Measurements from ENCODE around the gene ERICH4.

DNA sequence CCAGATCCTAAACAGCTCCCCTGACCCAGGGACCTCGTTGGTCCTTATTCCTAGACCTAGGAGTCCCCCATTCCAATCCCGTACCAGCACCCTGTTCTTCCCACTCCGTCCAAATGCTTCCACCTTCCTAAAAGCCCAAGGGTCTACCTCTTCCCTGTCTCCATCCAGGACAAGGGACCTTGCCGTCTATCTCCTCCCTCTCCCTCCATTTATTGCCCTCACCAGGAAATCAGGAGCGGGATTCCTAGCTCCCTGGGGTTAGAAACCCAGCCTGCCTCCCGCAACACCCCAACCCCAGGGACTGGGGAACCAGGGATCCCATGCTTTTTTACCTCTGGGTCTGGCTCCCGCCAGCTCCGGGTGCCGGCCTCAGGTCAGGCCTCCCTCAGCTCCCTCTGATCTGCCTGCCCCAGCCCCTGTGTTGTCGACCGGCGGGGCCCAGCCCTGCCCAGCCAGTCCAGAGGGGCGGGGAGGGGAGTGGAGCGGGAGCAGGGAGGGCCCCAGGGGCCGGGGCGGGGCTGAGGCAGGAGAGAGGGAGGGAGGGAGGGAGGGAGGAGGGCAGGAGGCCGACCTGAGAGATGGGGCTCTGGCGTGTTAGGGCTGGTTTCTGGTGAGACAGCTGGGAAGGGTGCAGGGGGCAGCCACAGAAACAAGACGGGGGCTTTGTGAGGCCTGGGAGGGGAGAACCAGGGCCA lies 15.9 kb upstream of the ERICH4 start, which contains the start of gene B3GNT8:
- TF ChIP-seq, protein P1, sequence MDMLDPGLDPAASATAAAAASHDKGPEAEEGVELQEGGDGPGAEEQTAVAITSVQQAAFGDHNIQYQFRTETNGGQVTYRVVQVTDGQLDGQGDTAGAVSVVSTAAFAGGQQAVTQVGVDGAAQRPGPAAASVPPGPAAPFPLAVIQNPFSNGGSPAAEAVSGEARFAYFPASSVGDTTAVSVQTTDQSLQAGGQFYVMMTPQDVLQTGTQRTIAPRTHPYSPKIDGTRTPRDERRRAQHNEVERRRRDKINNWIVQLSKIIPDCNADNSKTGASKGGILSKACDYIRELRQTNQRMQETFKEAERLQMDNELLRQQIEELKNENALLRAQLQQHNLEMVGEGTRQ (IDR thresholded peaks at IDR 0.05) = no peak
- no peak for TF ChIP-seq MYC (IDR thresholded peaks at IDR 0.05; ENCODE audit: borderline replicate concordance, low read length)
- no peak for TF ChIP-seq JUN (IDR thresholded peaks at IDR 0.05)
- TF ChIP-seq CHD2 (IDR thresholded peaks at IDR 0.05; ENCODE audit: low read length, partially characterized antibody) = no peak
- TF ChIP-seq, protein P2, sequence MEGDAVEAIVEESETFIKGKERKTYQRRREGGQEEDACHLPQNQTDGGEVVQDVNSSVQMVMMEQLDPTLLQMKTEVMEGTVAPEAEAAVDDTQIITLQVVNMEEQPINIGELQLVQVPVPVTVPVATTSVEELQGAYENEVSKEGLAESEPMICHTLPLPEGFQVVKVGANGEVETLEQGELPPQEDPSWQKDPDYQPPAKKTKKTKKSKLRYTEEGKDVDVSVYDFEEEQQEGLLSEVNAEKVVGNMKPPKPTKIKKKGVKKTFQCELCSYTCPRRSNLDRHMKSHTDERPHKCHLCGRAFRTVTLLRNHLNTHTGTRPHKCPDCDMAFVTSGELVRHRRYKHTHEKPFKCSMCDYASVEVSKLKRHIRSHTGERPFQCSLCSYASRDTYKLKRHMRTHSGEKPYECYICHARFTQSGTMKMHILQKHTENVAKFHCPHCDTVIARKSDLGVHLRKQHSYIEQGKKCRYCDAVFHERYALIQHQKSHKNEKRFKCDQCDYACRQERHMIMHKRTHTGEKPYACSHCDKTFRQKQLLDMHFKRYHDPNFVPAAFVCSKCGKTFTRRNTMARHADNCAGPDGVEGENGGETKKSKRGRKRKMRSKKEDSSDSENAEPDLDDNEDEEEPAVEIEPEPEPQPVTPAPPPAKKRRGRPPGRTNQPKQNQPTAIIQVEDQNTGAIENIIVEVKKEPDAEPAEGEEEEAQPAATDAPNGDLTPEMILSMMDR (IDR thresholded peaks at IDR 0.05) = no peak
- no peak for TF ChIP-seq POLR2A (IDR thresholded peaks at IDR 0.05; ENCODE audit: low read length)
